PC-3 (cell line): ENCODE measurements around the gene SLC1A5.

Source experiments
- CTCF ChIP-seq: fragments of 300-600 bp; sonication (generic); conservative IDR thresholded peaks from 2 replicates; pipeline ENCODE4 v1.5.1; 2017; ENCODE audit warnings: antibody characterized with exemption, low read depth, mild to moderate bottlenecking, low read length
- EZH2 ChIP-seq: fragments of 300-600 bp; sonication (generic); IDR thresholded peaks from one replicate; pipeline ENCODE4 v1.6.1; 2017; ENCODE audit warnings: antibody characterized with exemption, mild to moderate bottlenecking, low read length; ENCODE audit not compliant: unreplicated experiment

- no peak for TF ChIP-seq CTCF
- no peak for TF ChIP-seq EZH2
These were observed 63.2 kb downstream of the SLC1A5 start for GRCh38 chr19:46725036-46725820.
